Measurements from ENCODE around the gene LMO3. TPM values are rescaled to one million over a fixed set of nuclear protein-coding genes. Genes with fewer than 3 reads are reported as not detected.

Gene LMO3
- total and polyA plus RNA-seq, 2 of the 8 experiments (the other 6 are each of a cell fraction or from before 2014, with no cell fraction given): 4.7 to 16.7 TPM

- Histone ChIP-seq H3K23me2 (ENCODE audit: low read depth, low read length) (peaks cover 9% of the 10 kb centered on the region), H2BK120ac (replicated peaks; ENCODE audit: low read depth, low read length) (no peak overlapping the region), H3K27me3 (replicated peaks in 1 of 4; ENCODE audit: control insufficient read depth in 3 of 4, extremely low read depth in 1 of 4, insufficient read depth in 3 of 4, low read length in 3 of 4) (peaks cover 0 to 27% (median 6%) of the 10 kb centered on the region in 4 experiments; a peak in 5 of 7 replicates), H4K20me1 (replicated peaks in 1 of 2; ENCODE audit: control insufficient read depth in 1 of 2, insufficient read depth in 2 of 2, low read length in 2 of 2) (no peaks in the 10 kb centered on the region), H3K4me2 (ENCODE audit: insufficient read depth in 1 of 2, low read depth in 2 of 2, low read length in 2 of 2) (peak overlapping the region; percentile 61 to 79), H2BK5ac (ENCODE audit: low read depth, low read length) (no peak overlapping the region), H3K27ac (ENCODE audit: low read depth, low read length) (no peak overlapping the region), H2BK15ac (ENCODE audit: low read length) (no peak overlapping the region), H3K79me1 (ENCODE audit: low read depth, low read length) (no peaks in the 10 kb centered on the region), H3K79me2 (ENCODE audit: control insufficient read depth in 1 of 2, insufficient read depth in 2 of 2, low read length in 2 of 2) (no peaks in the 10 kb centered on the region), H2BK20ac (ENCODE audit: low read length) (no peak overlapping the region), H4K8ac (ENCODE audit: extremely low read depth, insufficient read depth, low read length) (no peak overlapping the region), H3K23ac (ENCODE audit: insufficient read length) (no peak overlapping the region), H3K4me3 (ENCODE audit: extremely low read depth in 1 of 4, insufficient read depth in 2 of 4, low read depth in 3 of 4, low read length in 4 of 4) (peak overlapping the region in 2 of 4 experiments; percentile 7 to 49; a peak in 2 of 8 replicates), H2AFZ (ENCODE audit: low read length) (no peak overlapping the region), H4K5ac (ENCODE audit: insufficient read length, low read depth, low read length) (no peak overlapping the region), H2AK5ac (ENCODE audit: low read depth, low read length) (no peak overlapping the region), H3K9me3 (ENCODE audit: insufficient read depth in 2 of 2, low read depth in 1 of 2, low read length in 1 of 2) (no peaks in the 10 kb centered on the region), H3K4ac (replicated peaks; ENCODE audit: insufficient read length, low read depth, low read length) (no peak overlapping the region), H3K9ac (replicated peaks in 1 of 4; ENCODE audit: extremely low read depth in 1 of 4, low read depth in 3 of 4, low read length in 3 of 4) (no peak overlapping the region), H3K18ac (ENCODE audit: extremely low read depth, low read length) (no peak overlapping the region), H4K91ac (replicated peaks; ENCODE audit: insufficient read length, low read length) (no peak overlapping the region), H3K56ac (replicated peaks; ENCODE audit: insufficient read length, low read depth, low read length) (no peak overlapping the region), H3K36me3 (ENCODE audit: control insufficient read depth in 2 of 4, insufficient read depth in 4 of 4, low read length in 3 of 4) (no peaks in the 10 kb centered on the region), H3K4me1 (replicated peaks in 1 of 4; ENCODE audit: control insufficient read depth in 3 of 4, insufficient read depth in 4 of 4, low read length in 3 of 4) (peaks cover 12 to 21% (median 16%) of the 10 kb centered on the region in 4 experiments), H3K14ac (ENCODE audit: insufficient read length) (peak overlapping the region; percentile 45), H2BK12ac (ENCODE audit: low read depth, low read length) (no peak overlapping the region)
- DNase-seq (ENCODE audit: low read depth in 1 of 2, low spot score in 2 of 2) (no peak), FAIRE-seq (no peak)
- 0% methylated on average over 1 of the region's 1 CpG; no CpG with 5 or more reads in 1 of the 2 experiments for WGBS, 2 experiments (ENCODE audit: extremely low coverage in 1 of 2, insufficient coverage in 1 of 2, insufficient read length in 1 of 2, insufficient replicate concordance in 2 of 2, low coverage in 1 of 2, low lambda C conversion rate in 2 of 2, missing lambda C conversion rate in 1 of 2)
- CTCF ChIA-PET (ENCODE audit: partially characterized antibody): interaction anchor here (0.6 to 1.5 kb wide), 6 partner anchors 9 to 225 kb away, joined by 3 to 5 read pairs (median 4); no protein-coding TSS in a partner anchor
- POLR2A ChIA-PET (ENCODE audit: partially characterized antibody): interaction anchor here (0.6 kb wide), 1 partner anchor 919 kb away, joined by 4 read pairs; no protein-coding TSS in a partner anchor
- TF ChIP-seq NANOG (IDR thresholded peaks at IDR 0.05; ENCODE audit: insufficient read depth, low read depth, low read length, poor library complexity, severe bottlenecking): no peak
- no peak for TF ChIP-seq RFX5 (IDR thresholded peaks at IDR 0.05; ENCODE audit: borderline replicate concordance, low read depth, low read length)
- no peak for TF ChIP-seq SUZ12 (IDR thresholded peaks at IDR 0.05; ENCODE audit: low read length)
- TF ChIP-seq RBBP5 (IDR thresholded peaks at IDR 0.05; ENCODE audit: borderline replicate concordance, low read depth, low read length): no peak
- TF ChIP-seq POLR2A (IDR thresholded peaks at IDR 0.05; ENCODE audit: control extremely low read depth in 1 of 2, low read depth in 2 of 2, low read length in 2 of 2): no peak
- TF ChIP-seq TAF7 (optimal IDR thresholded peaks at IDR 0.05; ENCODE audit: borderline replicate concordance, low read depth, low read length): no peak
- TF ChIP-seq SP2 (IDR thresholded peaks at IDR 0.05; ENCODE audit: low read length): no peak
- no peak for TF ChIP-seq HDAC2 (IDR thresholded peaks at IDR 0.05; ENCODE audit: borderline replicate concordance in 1 of 2, low read depth in 2 of 2, low read length in 2 of 2)
- TF ChIP-seq USF2 (IDR thresholded peaks at IDR 0.05; ENCODE audit: low read length): no peak
- no peak for TF ChIP-seq BACH1 (IDR thresholded peaks at IDR 0.05; ENCODE audit: low read length)
- no peak for TF ChIP-seq CBX5 (IDR thresholded peaks at IDR 0.05; ENCODE audit: low read depth, low read length)
- TF ChIP-seq RNF2 (IDR thresholded peaks at IDR 0.05; ENCODE audit: borderline replicate concordance, low read depth, low read length, missing control alignments, poor library complexity, severe bottlenecking): no peak
Observed at GRCh38 chr12:16610743-16611142, 4.8 kb upstream of the LMO3 start.

Measured in H1 (cell line).